IMR-90 (cell line): Measurements from ENCODE around the gene GPHA2. TPM values are rescaled to one million over a fixed set of nuclear protein-coding genes. Genes with fewer than 3 reads are reported as not detected.

ENCODE experiments used
- ATAC-seq: fragments of 200-7000 bp; cut with Tn5 transposase; 2 replicates; pipeline ENCODE4 v1.9.1; 2020; ENCODE audit warnings: low read depth, mild to moderate bottlenecking, moderate library complexity
- BruUV-seq: library from RNA; stranded (reverse); fragments of 400-500 nt; replicated peaks from 2 replicates; lab custom pipeline; 2021; lab: Mats Ljungman, UMichigan
- CTCF ChIA-PET: fragments of 300-600 bp; formaldehyde crosslinking; extraction: SDS; loops from one replicate; lab custom pipeline; 2021; ENCODE audit warnings: antibody characterized with exemption; lab: Yijun Ruan, JAX
- POLR2A ChIA-PET: fragments of 300-600 bp; sonication (Branson Sonifier 250); formaldehyde crosslinking; loops from one replicate; lab custom pipeline; 2022; ENCODE audit warnings: antibody characterized with exemption; ENCODE audit not compliant: unreplicated experiment; lab: Charles Lee
- DNase-seq: peaks from one replicate; pipeline ENCODE4 v3.0.0; 2013
- H2AFZ ChIP-seq: replicated peaks from 2 replicates; pipeline ENCODE3; 2013; ENCODE audit warnings: low read length, mild to moderate bottlenecking; ENCODE audit not compliant: poor library complexity
- H2AK5ac ChIP-seq: 2 replicates; pipeline ENCODE4 v1.6.1; 2013; ENCODE audit warnings: low read depth, low read length, inconsistent platforms
- H2AK9ac ChIP-seq: replicated peaks from 2 replicates; pipeline ENCODE3; 2013; ENCODE audit warnings: mild to moderate bottlenecking, low read depth, low read length, moderate library complexity; ENCODE audit not compliant: poor library complexity
- H2BK120ac ChIP-seq: 2 replicates; pipeline ENCODE4 v1.6.1; 2013; ENCODE audit warnings: low read depth, low read length, inconsistent platforms
- H2BK15ac ChIP-seq: 3 replicates; pipeline ENCODE4 v1.6.1; 2013; ENCODE audit warnings: low read depth, low read length, inconsistent platforms
- H2BK20ac ChIP-seq: 2 replicates; pipeline ENCODE4 v1.6.1; 2013; ENCODE audit warnings: low read depth, mild to moderate bottlenecking, inconsistent platforms, low read length, moderate library complexity
- H2BK5ac ChIP-seq: 2 replicates; pipeline ENCODE4 v1.6.1; 2013; ENCODE audit warnings: mild to moderate bottlenecking, low read depth, low read length, inconsistent platforms; ENCODE audit not compliant: poor library complexity, severe bottlenecking
- H3K14ac ChIP-seq: replicated peaks from 2 replicates; pipeline ENCODE4 v1.6.1; 2013; ENCODE audit warnings: low read depth, low read length, inconsistent platforms
- H3K18ac ChIP-seq: 2 replicates; pipeline ENCODE4 v1.6.1; 2013; ENCODE audit warnings: low read depth, low read length, control low read depth
- H3K23ac ChIP-seq: 2 replicates; pipeline ENCODE4 v1.6.1; 2013; ENCODE audit warnings: low read depth, low read length, inconsistent platforms
- H3K27ac ChIP-seq: 2 replicates; pipeline ENCODE4 v1.5.1; 2013; ENCODE audit warnings: mild to moderate bottlenecking, control low read depth, low read length; ENCODE audit not compliant: insufficient read depth
- H3K27me3 ChIP-seq: 2 replicates; pipeline ENCODE4 v1.6.1; 2013; ENCODE audit warnings: low read length; ENCODE audit not compliant: control insufficient read depth, insufficient read depth
- H3K36me3 ChIP-seq: 2 replicates; pipeline ENCODE4 v1.6.1; 2013; ENCODE audit warnings: low read length, mixed read lengths; ENCODE audit not compliant: control insufficient read depth, insufficient read depth
- H3K4ac ChIP-seq: 2 replicates; pipeline ENCODE4 v1.6.1; 2013; ENCODE audit warnings: low read depth, low read length, inconsistent platforms
- H3K4me1 ChIP-seq: 2 replicates; pipeline ENCODE4 v1.6.1; 2013; ENCODE audit warnings: low read length, mixed read lengths; ENCODE audit not compliant: control insufficient read depth, insufficient read depth
- H3K4me2 ChIP-seq: 2 replicates; pipeline ENCODE4 v1.6.1; 2013; ENCODE audit warnings: low read depth, mild to moderate bottlenecking, control low read depth, low read length, moderate library complexity
- H3K4me3 ChIP-seq: 2 replicates; pipeline ENCODE4 v1.5.1; 2013; ENCODE audit warnings: low read depth, mild to moderate bottlenecking, control low read depth, low read length, moderate library complexity; ENCODE audit not compliant: insufficient read depth
- H3K56ac ChIP-seq: 2 replicates; pipeline ENCODE4 v1.6.1; 2013; ENCODE audit warnings: low read length, inconsistent platforms; ENCODE audit not compliant: insufficient read depth; ENCODE audit errors: extremely low read depth
- H3K79me1 ChIP-seq, 2 experiments: 2 replicates each; pipeline ENCODE4 v1.6.1; 2013; ENCODE audit warnings: low read length in 2 of 2, inconsistent platforms in 1 of 2, low read depth in 1 of 2
- H3K9ac ChIP-seq: 2 replicates; pipeline ENCODE4 v1.6.1; 2013; ENCODE audit warnings: low read depth, low read length, control low read depth
- H3K9me1 ChIP-seq: 2 replicates; pipeline ENCODE4 v1.6.1; 2013; ENCODE audit warnings: low read length, inconsistent platforms; ENCODE audit not compliant: insufficient read depth
- H3K9me3 ChIP-seq: 2 replicates; pipeline ENCODE4 v1.6.1; 2013; ENCODE audit warnings: low read length; ENCODE audit not compliant: control insufficient read depth, insufficient read depth
- H4K20me1 ChIP-seq: 2 replicates; pipeline ENCODE4 v1.6.1; 2013; ENCODE audit warnings: low read length, inconsistent platforms; ENCODE audit not compliant: insufficient read depth
- H4K5ac ChIP-seq: 2 replicates; pipeline ENCODE4 v1.6.1; 2013; ENCODE audit warnings: mild to moderate bottlenecking, low read depth, low read length, control low read depth
- H4K8ac ChIP-seq, 2 experiments: 2 replicates each; pipeline ENCODE4 v1.6.1; 2013; ENCODE audit warnings: low read depth in 2 of 2, low read length in 2 of 2, control low read depth in 1 of 2, inconsistent platforms in 1 of 2
- H4K91ac ChIP-seq: 2 replicates; pipeline ENCODE4 v1.6.1; 2013; ENCODE audit warnings: low read depth, low read length, inconsistent platforms; ENCODE audit not compliant: insufficient read depth
- CEBPB ChIP-seq: IDR thresholded peaks from 2 replicates; pipeline ENCODE4 v1.6.1; 2012; ENCODE audit warnings: low read depth, low read length, improper control_type of control experiment
- ELK1 ChIP-seq: fragments of 150-350 bp; IDR thresholded peaks from 2 replicates; pipeline ENCODE4 v1.6.1; 2016; ENCODE audit warnings: low read depth, mild to moderate bottlenecking, low read length, moderate library complexity, borderline replicate concordance
- MAZ ChIP-seq: IDR thresholded peaks from 2 replicates; pipeline ENCODE4 v1.6.1; 2012; ENCODE audit warnings: low read depth, mild to moderate bottlenecking, low read length, improper control_type of control experiment, moderate library complexity, borderline replicate concordance
- NFE2L2 ChIP-seq: fragments of 150-350 bp; IDR thresholded peaks from 2 replicates; pipeline ENCODE4 v1.6.1; 2016; ENCODE audit warnings: low read depth, mild to moderate bottlenecking, low read length
- RFX5 ChIP-seq: IDR thresholded peaks from 2 replicates; pipeline ENCODE4 v1.8.0; 2012; ENCODE audit warnings: low read depth, mild to moderate bottlenecking, low read length, moderate library complexity
- SMC3 ChIP-seq: fragments of 150-350 bp; IDR thresholded peaks from 2 replicates; pipeline ENCODE4 v1.6.1; 2016; ENCODE audit warnings: low read depth, mild to moderate bottlenecking, antibody characterized with exemption, low read length, moderate library complexity
- WGBS, 2 experiments: methylation state at CpG; one replicate each; pipeline versions ENCODE4 v1.1.5 to v1.1.7; 2013; ENCODE audit warnings: missing lambda C conversion rate in 2 of 2; ENCODE audit not compliant: insufficient read length in 1 of 2; ENCODE audit errors: extremely low coverage in 2 of 2; 5-methylcytosine and 5-hydroxymethylcytosine counted together
- dilution Hi-C: fragments of 300-500 bp; cut with HindIII; formaldehyde crosslinking; loops from one replicate; pipeline ENCODE4 v1.14.3; 2018; ENCODE audit warnings: low sequenced_read_pairs; ENCODE audit not compliant: unreplicated experiment
- in situ Hi-C: fragments of 300-500 bp; cut with MboI; formaldehyde crosslinking; loops from 3 replicates; pipeline ENCODE4 v1.14.3; 2019; ENCODE audit warnings: low sequenced_read_pairs, inconsistent platforms, mixed read lengths
- intact Hi-C: fragments of 100-400 bp; cut with micrococcal nuclease; formaldehyde crosslinking; loops from 2 replicates; pipeline ENCODE4 v1.10.0; 2022
- polyA plus RNA-seq, 3 experiments: library from polyadenylated mRNA; depleted of rRNA; stranded (reverse); fragments of >200 nt; gene quantifications; 2 replicates each; pipeline ENCODE4 v1.2.3, GENCODE V29; 2012; ENCODE audit warnings: low replicate concordance in 1 of 3
- total RNA-seq: library from RNA; depleted of rRNA; stranded (reverse); fragments of >200 nt; gene quantifications from 2 replicates; pipeline ENCODE4 v1.2.3, GENCODE V29; 2012

GPHA2 gene
- total and polyA plus RNA-seq, 2 of the 4 experiments (the other 2 are of a cell fraction) = not detected

DNA sequence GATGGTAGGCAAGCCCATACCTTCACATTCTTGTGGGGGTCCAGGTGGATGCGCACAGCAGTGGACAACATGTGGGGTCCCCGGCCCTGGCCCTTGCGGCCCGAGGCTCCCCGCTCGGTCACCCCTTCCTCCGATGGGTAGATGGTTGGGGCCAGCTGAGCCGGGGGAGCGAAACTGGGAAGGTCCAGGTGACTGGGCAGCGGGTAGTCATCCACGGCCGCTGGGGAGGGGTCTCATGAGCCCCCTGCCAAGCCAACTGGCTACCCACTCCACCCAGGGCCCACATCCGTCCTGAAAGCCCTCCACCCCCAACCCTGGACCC, 29.4 kb downstream of the GPHA2 start:
- H3K4me3 ChIP-seq = no peak overlapping the region
- DNase-seq (no peak), ATAC-seq (no peak)
- H2AK5ac ChIP-seq = no peak overlapping the region
- H2BK120ac ChIP-seq = no peak overlapping the region
- no peak overlapping the region for H2BK15ac ChIP-seq
- intact Hi-C loops (no loop called here), in situ Hi-C loops (no loop called here), dilution Hi-C loops (no loop called here)
- no peak overlapping the region for H4K91ac ChIP-seq
- no peaks in the 10 kb centered on the region for H3K9me3 ChIP-seq
- no peak overlapping the region for H3K18ac ChIP-seq
- no TSS peak for BruUV-seq
- H2AFZ ChIP-seq = no peak overlapping the region
- H3K9ac ChIP-seq = no peak overlapping the region
- no peaks in the 10 kb centered on the region for H3K79me1 ChIP-seq
- no peaks in the 10 kb centered on the region for H3K27me3 ChIP-seq
- H4K20me1 ChIP-seq = no peaks in the 10 kb centered on the region
- no peak overlapping the region for H4K5ac ChIP-seq
- no peak overlapping the region for H2AK9ac ChIP-seq
- no peaks in the 10 kb centered on the region for H3K9me1 ChIP-seq
- H3K56ac ChIP-seq = no peak overlapping the region
- H3K4me2 ChIP-seq = no peak overlapping the region
- POLR2A ChIA-PET = no interaction called here
- no peak overlapping the region for H3K14ac ChIP-seq
- no peak overlapping the region for H2BK20ac ChIP-seq
- no peak overlapping the region for H2BK5ac ChIP-seq
- no peak for TF ChIP-seq MAZ
- no peak for TF ChIP-seq NFE2L2
- TF ChIP-seq SMC3 = no peak
- no peak for TF ChIP-seq RFX5
- no peak for TF ChIP-seq CEBPB
- TF ChIP-seq ELK1 = no peak
- CTCF ChIA-PET = no interaction called here
- no peak overlapping the region for H4K8ac ChIP-seq
- no peaks in the 10 kb centered on the region for H3K4me1 ChIP-seq
- H3K23ac ChIP-seq = no peak overlapping the region
- peaks cover 76% of the 10 kb centered on the region for H3K36me3 ChIP-seq
- no peak overlapping the region for H3K27ac ChIP-seq
- no CpG with 5 or more reads among the region's 13 CpGs for WGBS, 2 experiments
- no peak overlapping the region for H3K4ac ChIP-seq
